Measurements from ENCODE around the gene IL32. TPM values are rescaled to one million over a fixed set of nuclear protein-coding genes. Genes with fewer than 3 reads are reported as not detected.

The IL32 gene
- polyA plus RNA-seq, 3 donors: 0.53 to 8.0 (median 5.6) TPM

GRCh38 chr16:3088450-3088849 is 23.0 kb downstream of the IL32 start:
- 95% methylated on average over 6 of the region's 7 CpGs for WGBS (ENCODE audit: insufficient coverage)
- Histone ChIP-seq H3K79me2 (ENCODE audit: insufficient read depth, low read length) (peaks cover 15% of the 10 kb centered on the region), H3K27me3 (ENCODE audit: control insufficient read depth in 2 of 2, insufficient read depth in 2 of 2, low read length in 2 of 2) (no peaks in the 10 kb centered on the region), H3K27ac (ENCODE audit: low read depth in 1 of 2, low read length in 2 of 2) (no peak overlapping the region), H3K9me3 (replicated peaks in 1 of 2; ENCODE audit: control insufficient read depth in 1 of 2, insufficient read depth in 1 of 2, low read length in 2 of 2) (no peaks in the 10 kb centered on the region), H2AFZ (ENCODE audit: insufficient read depth, low read depth, low read length, poor library complexity, severe bottlenecking) (no peak overlapping the region), H3K4me2 (replicated peaks; ENCODE audit: extremely low read depth, low read length, poor library complexity, severe bottlenecking) (no peak overlapping the region), H3K4me1 (ENCODE audit: control insufficient read depth in 1 of 2, insufficient read depth in 2 of 2, low read length in 2 of 2) (peaks cover 32% of the 10 kb centered on the region in 2 donors), H3K4me3 (replicated peaks in 1 of 3; ENCODE audit: low read depth in 2 of 3, low read length in 3 of 3) (no peak overlapping the region), H3K36me3 (replicated peaks in 1 of 2; ENCODE audit: control insufficient read depth in 1 of 2, insufficient read depth in 2 of 2, low read length in 2 of 2) (no peaks in the 10 kb centered on the region), H3K9ac (ENCODE audit: insufficient read depth, low read length, poor library complexity, severe bottlenecking) (no peak overlapping the region), H4K20me1 (ENCODE audit: insufficient read depth, low read length) (no peaks in the 10 kb centered on the region)
- no peak overlapping the region for H3K4me3 Mint-ChIP-seq
- peaks cover 44% of the 10 kb centered on the region for H3K4me1 Mint-ChIP-seq
- no peak for DNase-seq
- no peak overlapping the region for H3K27ac Mint-ChIP-seq
- intact Hi-C loops (cut with micrococcal nuclease): no loop called here
- no peak for TF ChIP-seq CTCF (IDR thresholded peaks at IDR 0.05)
- H3K27me3 Mint-ChIP-seq (ENCODE audit: low read depth in 3 of 3): peaks cover 0 to 5% (median 0%) of the 10 kb centered on the region in 3 donors
- no peaks in the 10 kb centered on the region for H3K9me3 Mint-ChIP-seq
- H3K36me3 Mint-ChIP-seq: peaks cover 0 to 16% of the 10 kb centered on the region in 2 donors

- Histone ChIP-seq H3K9me3 (replicated peaks in 1 of 2; ENCODE audit: control insufficient read depth in 1 of 2, insufficient read depth in 1 of 2, low read length in 2 of 2) (no peaks in the 10 kb centered on the region), H3K27me3 (ENCODE audit: control insufficient read depth in 2 of 2, insufficient read depth in 2 of 2, low read length in 2 of 2) (no peaks in the 10 kb centered on the region), H3K4me2 (replicated peaks; ENCODE audit: extremely low read depth, low read length, poor library complexity, severe bottlenecking) (no peak overlapping the region), H3K79me2 (ENCODE audit: insufficient read depth, low read length) (peaks cover 15% of the 10 kb centered on the region), H3K9ac (ENCODE audit: insufficient read depth, low read length, poor library complexity, severe bottlenecking) (no peak overlapping the region), H3K4me3 (replicated peaks in 1 of 3; ENCODE audit: low read depth in 2 of 3, low read length in 3 of 3) (no peak overlapping the region), H3K27ac (ENCODE audit: low read depth in 1 of 2, low read length in 2 of 2) (no peak overlapping the region), H2AFZ (ENCODE audit: insufficient read depth, low read depth, low read length, poor library complexity, severe bottlenecking) (no peak overlapping the region), H4K20me1 (ENCODE audit: insufficient read depth, low read length) (no peaks in the 10 kb centered on the region), H3K4me1 (ENCODE audit: control insufficient read depth in 1 of 2, insufficient read depth in 2 of 2, low read length in 2 of 2) (peaks cover 32% of the 10 kb centered on the region in 2 donors), H3K36me3 (replicated peaks in 1 of 2; ENCODE audit: control insufficient read depth in 1 of 2, insufficient read depth in 2 of 2, low read length in 2 of 2) (no peaks in the 10 kb centered on the region)
- H3K4me1 Mint-ChIP-seq: peaks cover 42% of the 10 kb centered on the region
- peaks cover 0 to 10% of the 10 kb centered on the region in 2 donors for H3K36me3 Mint-ChIP-seq
- no peak for DNase-seq
- H3K27me3 Mint-ChIP-seq (ENCODE audit: low read depth in 3 of 3): peaks cover 0 to 5% (median 0%) of the 10 kb centered on the region in 3 donors
- H3K4me3 Mint-ChIP-seq: no peak overlapping the region
- TF ChIP-seq CTCF (IDR thresholded peaks at IDR 0.05): no peak
- intact Hi-C loops (cut with micrococcal nuclease): no loop called here
- H3K9me3 Mint-ChIP-seq: no peaks in the 10 kb centered on the region
- 97% methylated on average over 70 of the region's 71 CpGs for WGBS (ENCODE audit: insufficient coverage)
- H3K27ac Mint-ChIP-seq: no peak overlapping the region
Measured at GRCh38 chr16:3088925-3089716, 23.7 kb downstream of the IL32 start.
